GM18499 (cell line): ENCODE measurements around the gene OSBPL9.
"Not testable (repeated sequence)": the region's sequence is repeated elsewhere in the genome, so short reads cannot be mapped to it uniquely, and the experiment has no call there.

Experiments
- ATAC-seq: cut with Tn5 transposase; IDR thresholded peaks from one replicate; pipeline ENCODE4 v1.9.1; 2021; ENCODE audit warnings: moderate number of reproducible peaks; ENCODE audit not compliant: insufficient read depth, unreplicated experiment

The OSBPL9 gene

DNA sequence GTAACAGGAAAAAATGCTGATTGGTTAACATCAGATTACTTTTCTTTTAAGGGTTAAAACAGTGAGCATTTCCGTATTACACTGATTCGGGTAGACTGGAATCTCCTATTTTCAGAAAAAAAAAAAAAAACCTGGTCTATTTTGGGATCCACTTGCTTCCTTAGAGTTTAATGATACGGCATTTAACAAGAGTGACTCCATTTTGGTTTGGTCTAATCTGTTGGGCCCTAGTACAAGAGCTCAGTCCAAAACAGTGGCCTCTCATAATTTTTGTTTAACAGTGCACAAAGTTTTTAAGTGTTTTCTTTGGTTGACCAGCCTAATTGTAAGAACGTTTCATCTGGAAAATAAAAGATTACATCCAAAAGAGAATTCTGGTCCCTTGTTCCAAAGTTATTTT is 141.4 kb downstream of the OSBPL9 start:
- ATAC-seq = no peak

DNA sequence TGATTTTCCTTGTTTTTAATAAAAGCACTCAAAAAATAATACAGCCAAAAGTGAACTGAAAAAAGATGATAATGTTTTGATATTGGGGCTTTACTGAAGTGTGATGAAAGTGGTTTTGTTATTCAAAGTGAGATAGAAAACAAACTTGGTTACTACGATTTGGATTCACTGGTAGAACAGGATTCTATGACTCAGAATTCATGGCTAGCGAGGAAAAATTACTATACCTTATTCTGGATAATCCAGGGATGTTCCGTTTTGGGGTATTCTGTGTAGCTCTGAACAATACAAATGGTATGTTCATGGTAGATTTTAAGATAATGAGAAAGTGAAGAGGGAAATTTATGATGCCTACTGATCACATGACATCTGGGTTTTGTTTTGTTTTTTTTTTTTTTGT is 144.0 kb downstream of the OSBPL9 start:
- no peak for ATAC-seq

- ATAC-seq = no peak
Observed at GRCh38 chr1:51761351-51761750, 144.5 kb downstream of the OSBPL9 start.

DNA sequence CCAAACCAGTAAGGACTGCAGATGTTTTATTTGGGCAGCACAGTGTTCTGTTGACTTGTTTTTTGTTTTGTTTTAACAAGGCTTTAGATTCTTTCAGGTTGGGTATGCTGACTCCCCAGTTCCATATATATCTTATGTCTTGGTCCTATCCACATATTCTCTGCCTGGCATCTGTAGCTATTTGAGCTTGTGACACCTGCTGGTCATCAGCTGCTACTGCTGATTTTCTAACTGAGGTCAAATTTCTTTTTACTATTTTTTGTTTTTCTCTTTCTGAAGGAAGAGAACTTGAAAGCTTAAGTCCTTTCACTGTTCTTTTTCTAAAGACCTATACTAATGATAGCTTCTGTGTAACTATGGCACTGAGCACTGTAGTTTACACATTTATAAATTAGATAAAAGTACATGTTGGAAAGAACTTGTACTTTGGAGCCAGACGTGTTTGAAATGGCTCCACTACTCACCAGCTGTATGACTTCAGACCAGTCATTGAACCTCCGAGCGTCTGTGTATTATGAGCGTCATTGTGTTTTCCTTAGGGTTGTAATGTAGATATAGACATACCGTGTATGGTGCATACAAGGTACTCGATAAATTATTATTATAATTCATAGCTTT is 152.2 kb downstream of the OSBPL9 start:
- no peak for ATAC-seq

DNA sequence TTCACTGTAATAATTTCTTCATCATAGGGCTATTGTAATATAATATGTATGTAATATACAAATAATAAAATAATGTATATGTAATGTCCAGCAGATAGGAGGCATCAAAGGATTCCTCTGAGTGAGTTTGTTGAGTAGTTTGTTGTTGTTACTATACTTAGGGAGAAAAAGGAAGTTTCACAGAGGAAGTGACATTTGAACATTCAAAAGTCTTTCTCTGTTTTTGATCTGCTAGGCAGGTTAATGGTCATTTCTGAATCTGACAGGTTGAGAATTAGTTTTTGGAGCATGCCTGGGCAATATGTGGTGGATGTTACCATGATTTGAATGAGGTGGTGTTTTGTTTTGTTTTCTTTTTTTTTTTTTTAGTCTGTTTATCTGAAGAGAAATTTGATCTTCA is 159.5 kb downstream of the OSBPL9 start:
- ATAC-seq = no peak

DNA sequence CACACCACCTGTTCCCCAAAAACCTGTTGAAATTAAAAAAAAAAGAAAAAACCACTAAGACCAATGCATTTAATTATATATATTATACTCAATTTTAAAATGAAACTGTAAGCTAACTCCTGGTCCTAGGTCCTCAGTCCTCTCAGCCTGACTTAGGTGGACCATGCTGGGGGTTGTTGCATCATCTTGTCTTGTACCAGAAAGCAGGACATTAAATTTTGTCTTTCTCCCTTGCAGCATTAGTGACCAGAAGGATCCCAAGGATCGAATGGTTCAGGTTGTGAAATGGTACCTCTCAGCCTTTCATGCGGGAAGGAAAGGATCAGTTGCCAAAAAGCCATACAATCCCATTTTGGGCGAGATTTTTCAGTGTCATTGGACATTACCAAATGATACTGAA is 164.0 kb downstream of the OSBPL9 start:
- ATAC-seq = no peak

DNA sequence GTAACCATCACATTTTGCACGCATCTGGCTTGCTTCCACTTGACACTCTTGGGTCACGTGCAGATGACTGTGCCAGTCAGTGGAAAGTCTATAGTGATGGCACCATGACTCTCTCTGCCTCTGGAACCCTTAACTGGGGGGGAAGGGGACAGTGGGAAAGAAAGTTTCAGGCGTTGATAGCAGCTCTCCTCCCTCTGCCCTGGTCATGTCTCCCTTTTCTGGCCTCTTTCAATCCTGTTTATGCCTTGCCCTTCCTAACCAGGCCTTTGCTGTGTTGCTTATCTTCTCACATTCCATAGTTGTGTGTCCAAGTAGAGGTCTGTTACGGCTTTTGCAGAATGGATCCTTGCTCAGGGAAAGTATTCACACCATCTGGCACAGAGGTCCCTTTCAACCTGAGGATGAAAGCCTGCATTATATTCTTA is 168.1 kb downstream of the OSBPL9 start:
- ATAC-seq = no peak

GRCh38 chr1:51788938-51789337 is 172.0 kb downstream of the OSBPL9 start:
- no peak for ATAC-seq

DNA sequence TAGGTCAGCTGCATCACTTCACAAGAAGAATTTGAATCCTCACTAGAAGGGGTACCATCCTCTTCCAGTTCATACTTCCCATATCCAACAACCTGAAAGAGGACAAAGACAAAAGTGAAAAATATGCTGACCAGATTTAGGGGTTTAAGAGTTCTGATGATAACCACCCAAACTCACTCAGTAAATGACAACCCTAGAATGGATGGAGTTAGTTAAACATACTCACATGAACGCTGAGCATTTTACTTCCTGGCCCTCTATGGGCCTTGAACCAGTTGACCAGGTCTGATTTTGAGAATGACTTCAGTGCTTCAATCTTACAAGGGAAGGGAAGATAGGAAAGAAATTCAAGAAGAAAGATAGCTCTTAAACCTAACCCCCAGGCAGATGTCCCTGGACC is 172.4 kb downstream of the OSBPL9 start:
- no peak for ATAC-seq

- ATAC-seq = no peak
Observed at GRCh38 chr1:51790385-51790784, 173.5 kb downstream of the OSBPL9 start.

DNA sequence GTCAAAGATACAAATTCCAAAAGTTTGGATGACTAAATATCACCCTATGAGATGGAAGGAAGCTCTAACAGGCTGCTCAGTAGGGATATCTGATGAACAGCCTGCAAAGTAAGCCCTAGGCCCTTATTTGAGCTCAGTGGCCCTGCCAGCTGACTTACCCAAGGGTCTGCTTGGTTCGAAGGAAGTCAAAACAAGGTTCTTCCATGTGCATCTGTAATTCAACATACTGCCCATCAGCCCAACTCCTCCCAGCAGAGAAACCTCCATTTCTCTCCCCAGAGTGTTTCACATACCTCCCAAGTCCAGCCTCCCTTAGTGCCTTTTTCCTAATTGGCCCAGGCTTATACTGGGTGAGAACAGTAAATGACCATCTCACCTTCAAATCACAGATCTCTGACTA is 175.0 kb downstream of the OSBPL9 start:
- no peak for ATAC-seq

GRCh38 chr1:51792864-51793263 is 176.0 kb downstream of the OSBPL9 start:
- ATAC-seq = no peak

- no peak for ATAC-seq
Observed at GRCh38 chr1:51794260-51794659, 177.4 kb downstream of the OSBPL9 start.

- ATAC-seq = no peak
Observed at GRCh38 chr1:51794868-51795267, 178.0 kb downstream of the OSBPL9 start.

GRCh38 chr1:51799372-51799771 is 182.5 kb downstream of the OSBPL9 start:
- no peak for ATAC-seq

- no peak for ATAC-seq
Observed at GRCh38 chr1:51814513-51814912, 197.6 kb downstream of the OSBPL9 start.

DNA sequence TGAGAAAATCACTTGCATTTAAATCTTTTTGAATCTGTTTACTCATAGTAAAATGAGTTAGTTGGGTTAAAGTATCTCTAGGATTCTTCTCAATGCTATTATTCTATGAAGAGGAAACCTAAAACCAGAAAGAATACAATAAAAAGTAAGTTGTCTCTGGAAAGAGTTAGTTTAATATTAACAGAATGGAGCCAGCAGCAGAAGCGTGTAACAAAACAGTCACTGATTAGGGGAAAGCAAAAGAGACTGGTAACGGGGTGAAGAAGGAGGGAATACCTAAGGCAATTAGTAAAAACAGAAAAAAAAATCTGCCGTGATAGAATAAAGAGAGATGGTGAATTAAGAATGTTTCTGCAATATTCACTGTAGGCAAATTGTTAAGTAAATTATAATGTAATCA is 201.6 kb downstream of the OSBPL9 start:
- ATAC-seq = no peak

DNA sequence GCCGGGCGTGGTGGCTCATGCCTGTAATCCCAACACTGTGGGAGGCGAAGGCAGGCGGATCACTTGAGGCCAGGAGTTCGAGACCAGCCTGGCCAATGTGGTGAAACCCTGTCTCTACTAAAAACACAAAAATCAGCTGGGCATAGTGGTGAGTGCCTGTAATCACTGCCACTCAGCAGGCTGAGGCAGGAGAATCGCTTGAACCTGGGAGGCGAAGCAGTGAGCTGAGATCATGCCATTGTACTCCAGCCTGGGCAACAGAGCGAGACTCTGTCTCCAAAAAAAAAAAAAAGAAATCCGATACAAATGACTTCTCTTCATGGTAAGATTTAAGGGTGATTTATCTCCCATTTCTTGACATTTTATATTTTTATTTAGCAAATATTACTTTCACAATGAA is 202.1 kb downstream of the OSBPL9 start:
- ATAC-seq = not testable (repeated sequence)

DNA sequence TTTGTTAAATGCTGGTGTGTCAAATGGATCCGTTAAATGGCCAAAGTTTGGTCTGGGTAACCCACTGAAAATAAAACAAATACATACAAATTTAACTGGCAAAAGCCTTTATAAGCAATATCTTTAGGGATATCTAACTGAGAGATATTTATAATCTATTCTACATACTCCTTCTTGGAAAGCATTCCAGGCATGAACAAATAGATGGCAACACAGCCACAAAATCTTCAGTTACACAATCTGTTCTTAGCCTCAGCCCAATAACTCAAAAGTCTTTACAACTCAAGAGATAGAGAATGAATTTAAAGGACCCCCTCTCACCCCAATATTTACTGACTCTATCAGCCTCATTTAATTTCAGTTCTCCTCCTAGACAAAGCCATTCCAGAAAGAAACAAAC is 202.9 kb downstream of the OSBPL9 start:
- ATAC-seq = no peak

DNA sequence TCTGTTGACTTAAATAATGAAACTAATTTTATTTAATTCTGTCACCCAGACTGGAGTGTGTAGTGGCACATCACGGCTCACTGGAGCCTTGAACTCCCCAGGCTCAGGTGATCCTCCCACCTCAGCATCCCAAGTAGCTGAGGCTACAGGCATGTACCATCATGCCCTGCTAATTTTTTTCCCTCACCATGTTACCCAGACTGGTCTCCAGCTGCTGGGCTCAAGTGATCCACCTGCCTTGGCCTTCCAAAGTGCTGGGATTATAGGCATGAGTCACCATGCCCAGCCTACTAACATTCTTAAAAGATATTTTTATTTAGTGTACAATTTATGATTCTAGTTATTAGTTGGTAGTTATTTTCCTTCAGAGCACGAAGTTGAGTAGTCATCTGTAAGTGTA is 212.2 kb downstream of the OSBPL9 start:
- ATAC-seq = no peak

GRCh38 chr1:51833700-51834099 is 216.8 kb downstream of the OSBPL9 start:
- no peak for ATAC-seq

DNA sequence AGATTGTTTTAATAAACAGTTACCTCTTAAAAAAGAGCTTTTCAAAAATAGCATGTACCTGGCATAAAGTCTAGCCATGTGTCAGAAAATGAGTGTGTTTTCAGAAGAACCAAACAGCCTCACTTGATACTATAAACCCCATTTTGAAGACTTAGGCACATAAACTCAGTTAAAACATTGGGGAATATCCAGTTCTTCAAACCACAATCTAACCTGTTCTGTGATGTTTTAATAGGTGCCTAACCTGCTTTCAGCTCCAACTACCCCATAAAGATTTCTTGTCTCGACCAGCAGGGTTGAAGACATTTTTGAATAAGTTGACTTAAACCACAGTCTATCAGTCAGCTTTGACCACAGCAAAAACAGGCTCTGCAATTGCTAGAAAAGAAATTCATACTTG is 220.4 kb downstream of the OSBPL9 start:
- ATAC-seq = no peak
